ENCODE data around the gene HOXC10. TPM values are rescaled to one million over a fixed set of nuclear protein-coding genes. Genes with fewer than 3 reads are reported as not detected.
A peak's percentile ranks its signal among the peaks of the same experiment; 100 is the strongest.

HOXC10 gene
- total RNA-seq, 1 experiment from 2014 or later, result not detected

- ChIA-PET POLR2A (no interaction called here), CTCF (interaction anchor here (0.5 to 1.5 kb wide), 3 partner anchors 47 to 234 kb away, joined by 3 to 6 read pairs (median 5); no protein-coding TSS in a partner anchor)
- Mint-ChIP-seq H3K27ac (ENCODE audit: low read depth, unreplicated experiment) (peak overlapping the region; percentile 41), H3K27me3 (ENCODE audit: insufficient read depth, unreplicated experiment) (no peaks in the 10 kb centered on the region), H3K36me3 (ENCODE audit: insufficient read depth, unreplicated experiment) (no peaks in the 10 kb centered on the region), H3K4me1 (ENCODE audit: insufficient read depth, unreplicated experiment) (no peaks in the 10 kb centered on the region), H3K9me3 (ENCODE audit: unreplicated experiment) (no peaks in the 10 kb centered on the region), H3K4me3 (ENCODE audit: unreplicated experiment) (no peak overlapping the region)
- BruUV-seq (replicated peaks), result no TSS peak
- intact Hi-C loops (cut with micrococcal nuclease), result loop anchor here (10.0 kb wide), 1 partner anchor 186 kb away; no protein-coding TSS in a partner anchor
- no peak for TF ChIP-seq CTCF (IDR thresholded peaks at IDR 0.05; ENCODE audit: unreplicated experiment)
- DNase-seq (ENCODE audit: unreplicated experiment), result no peak
Observed at GRCh38 chr12:53980802-53981496, 4.0 kb upstream of the HOXC10 start.

- no TSS peak for BruUV-seq (replicated peaks)
- ChIA-PET POLR2A (no interaction called here), CTCF (interaction anchor here (0.6 kb wide), 1 partner anchor 229 kb away, joined by 3 read pairs; no protein-coding TSS in a partner anchor)
- Mint-ChIP-seq H3K27me3 (ENCODE audit: insufficient read depth, unreplicated experiment) (no peaks in the 10 kb centered on the region), H3K4me1 (ENCODE audit: insufficient read depth, unreplicated experiment) (no peaks in the 10 kb centered on the region), H3K9me3 (ENCODE audit: unreplicated experiment) (no peaks in the 10 kb centered on the region), H3K36me3 (ENCODE audit: insufficient read depth, unreplicated experiment) (no peaks in the 10 kb centered on the region), H3K27ac (ENCODE audit: low read depth, unreplicated experiment) (peak overlapping the region; percentile 41), H3K4me3 (ENCODE audit: unreplicated experiment) (no peak overlapping the region)
- no peak for DNase-seq (ENCODE audit: unreplicated experiment)
- no peak for TF ChIP-seq CTCF (IDR thresholded peaks at IDR 0.05; ENCODE audit: unreplicated experiment)
- intact Hi-C loops (cut with micrococcal nuclease), result loop anchor here (10.0 kb wide), 1 partner anchor 187 kb away; no protein-coding TSS in a partner anchor
Observed at GRCh38 chr12:53981634-53982565, 3.0 kb upstream of the HOXC10 start.

GRCh38 chr12:53982648-53983567 lies 2.0 kb upstream of the HOXC10 start:
- intact Hi-C loops (cut with micrococcal nuclease), result loop anchor here (10.0 kb wide), 1 partner anchor 188 kb away; no protein-coding TSS in a partner anchor
- ChIA-PET POLR2A (no interaction called here), CTCF (interaction anchor here (0.6 kb wide), 1 partner anchor 230 kb away, joined by 3 read pairs; no protein-coding TSS in a partner anchor)
- no TSS peak for BruUV-seq (replicated peaks)
- Mint-ChIP-seq H3K9me3 (ENCODE audit: unreplicated experiment) (no peaks in the 10 kb centered on the region), H3K4me3 (ENCODE audit: unreplicated experiment) (no peak overlapping the region), H3K27ac (ENCODE audit: low read depth, unreplicated experiment) (no peak overlapping the region), H3K4me1 (ENCODE audit: insufficient read depth, unreplicated experiment) (no peaks in the 10 kb centered on the region), H3K27me3 (ENCODE audit: insufficient read depth, unreplicated experiment) (no peaks in the 10 kb centered on the region), H3K36me3 (ENCODE audit: insufficient read depth, unreplicated experiment) (no peaks in the 10 kb centered on the region)
- TF ChIP-seq CTCF (IDR thresholded peaks at IDR 0.05; ENCODE audit: unreplicated experiment), result no peak
- DNase-seq (ENCODE audit: unreplicated experiment), result no peak

All from MCF 10A (cell line).